ENCODE data around the gene CASK.

Gene CASK

GRCh38 chrX:41923211-41923977 is at the start of gene CASK:
TSS of gene CASK (minus strand) at chrX:41923554. CDS start at chrX:41922988, 566 bp downstream.
- DNase-seq (ENCODE audit: low spot score): peak; percentile 88

- no peak for DNase-seq (ENCODE audit: low spot score)
Observed at GRCh38 chrX:41971346-41971745, 48.0 kb upstream of the CASK start.

GRCh38 chrX:41970419-41970818 is 47.1 kb upstream of the CASK start:
- DNase-seq (ENCODE audit: low spot score): no peak

- no peak for DNase-seq (ENCODE audit: low spot score)
Observed at GRCh38 chrX:41963348-41963747, 40.0 kb upstream of the CASK start.

- DNase-seq (ENCODE audit: low spot score): no peak
Observed at GRCh38 chrX:41960142-41960541, 36.8 kb upstream of the CASK start.

GRCh38 chrX:41958861-41959260 is 35.5 kb upstream of the CASK start:
- DNase-seq (ENCODE audit: low spot score): no peak

GRCh38 chrX:41956027-41956426 is 32.7 kb upstream of the CASK start:
- DNase-seq (ENCODE audit: low spot score): no peak

- no peak for DNase-seq (ENCODE audit: low spot score)
Observed at GRCh38 chrX:41952102-41952501, 28.7 kb upstream of the CASK start.

- DNase-seq (ENCODE audit: low spot score): no peak
Observed at GRCh38 chrX:41946989-41947612, 23.7 kb upstream of the CASK start.

GRCh38 chrX:41946235-41946634 is 22.9 kb upstream of the CASK start:
- DNase-seq (ENCODE audit: low spot score): no peak

- DNase-seq (ENCODE audit: low spot score): no peak
Observed at GRCh38 chrX:41935832-41936231, 12.5 kb upstream of the CASK start.

GRCh38 chrX:41933546-41933945 is 10.2 kb upstream of the CASK start:
- DNase-seq (ENCODE audit: low spot score): peak; percentile 44

GRCh38 chrX:41932885-41933284 is 9.5 kb upstream of the CASK start:
- DNase-seq (ENCODE audit: low spot score): no peak

- DNase-seq (ENCODE audit: low spot score): no peak
Observed at GRCh38 chrX:41931591-41931990, 8.2 kb upstream of the CASK start.

GRCh38 chrX:41923978-41924683 is 777 bp upstream of the CASK start:
- no peak for DNase-seq (ENCODE audit: low spot score)

- DNase-seq (ENCODE audit: low spot score): no peak
Observed at GRCh38 chrX:41922431-41923151, 763 bp downstream of the CASK start.

GRCh38 chrX:41921492-41922430 is 1.6 kb downstream of the CASK start:
- peak; percentile 67 for DNase-seq (ENCODE audit: low spot score)

GRCh38 chrX:41919870-41920269 is 3.5 kb downstream of the CASK start:
- DNase-seq (ENCODE audit: low spot score): no peak

GRCh38 chrX:41917517-41917916 is 5.8 kb downstream of the CASK start:
- DNase-seq (ENCODE audit: low spot score): no peak

GRCh38 chrX:41913476-41913875 is 9.9 kb downstream of the CASK start:
- no peak for DNase-seq (ENCODE audit: low spot score)

- DNase-seq (ENCODE audit: low spot score): no peak
Observed at GRCh38 chrX:41912923-41913322, 10.4 kb downstream of the CASK start.
